Fibroblast of villous mesenchyme (primary cell): ENCODE measurements around the gene CNTN4. TPM values are rescaled to one million over a fixed set of nuclear protein-coding genes. Genes with fewer than 3 reads are reported as not detected.
"Not testable (repeated sequence)": the region's sequence is repeated elsewhere in the genome, so short reads cannot be mapped to it uniquely, and the experiment has no call there.

Experiments
- DNase-seq: peaks from one replicate; pipeline ENCODE4 v3.0.0-alpha.2; 2010; ENCODE audit warnings: low read depth
- H3K4me3 ChIP-seq: 2 replicates; pipeline ENCODE4 v1.5.1; 2011; ENCODE audit warnings: low read depth, mild to moderate bottlenecking, low read length
- CTCF ChIP-seq: IDR thresholded peaks from 2 replicates; pipeline ENCODE4 v1.5.1; 2012; ENCODE audit warnings: low read depth, mild to moderate bottlenecking, low read length; ENCODE audit not compliant: insufficient read depth
- total RNA-seq: library from RNA; depleted of rRNA; stranded (reverse); fragments of >200 nt; gene quantifications from 2 replicates; pipeline ENCODE4 v1.2.3, GENCODE V29; 2012

The CNTN4 gene
- 6.9 and 9.0 TPM in 2 replicates for total RNA-seq

- no peak for TF ChIP-seq CTCF
- peak; percentile 3 for DNase-seq
- H3K4me3 ChIP-seq: peak within 1 kb of the TSS; percentile 19
Measured at GRCh38 chr3:2098398-2099027, at the start of gene CNTN4. CNTN4 (plus strand) TSS chr3:2098866.

- no peak overlapping the region for H3K4me3 ChIP-seq
- TF ChIP-seq CTCF: no peak
Measured at GRCh38 chr3:2061360-2061759, 37.3 kb upstream of the CNTN4 start.

GRCh38 chr3:2071531-2071930 lies 27.1 kb upstream of the CNTN4 start:
- DNase-seq: no peak

More at GRCh38 chr3:2061360-2061759, 37.3 kb upstream of the CNTN4 start:
- no peak for DNase-seq

DNA sequence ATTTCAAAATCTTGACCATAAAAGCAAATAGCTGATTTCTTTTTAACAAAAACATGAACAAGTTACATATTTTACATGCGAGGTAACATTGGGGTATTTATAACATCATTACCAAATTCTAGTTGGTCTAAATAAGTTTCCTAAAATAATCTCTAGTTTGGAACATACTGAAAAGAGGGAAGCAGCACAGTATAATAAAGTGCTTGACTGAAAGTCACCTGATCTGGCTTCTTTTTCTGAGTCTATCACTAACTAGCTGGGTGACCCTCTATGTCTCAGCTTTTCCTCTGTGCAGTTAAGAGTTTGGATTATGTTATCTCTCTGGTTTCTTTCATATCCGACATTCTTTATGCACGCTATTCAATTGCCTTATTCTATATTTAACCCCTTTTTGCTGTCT lies 19.8 kb upstream of the CNTN4 start:
- no peak for TF ChIP-seq CTCF
- no peak for DNase-seq
- H3K4me3 ChIP-seq: no peak overlapping the region

More at GRCh38 chr3:2071531-2071930, 27.1 kb upstream of the CNTN4 start:
- no peak for TF ChIP-seq CTCF
- H3K4me3 ChIP-seq: no peak overlapping the region

DNA sequence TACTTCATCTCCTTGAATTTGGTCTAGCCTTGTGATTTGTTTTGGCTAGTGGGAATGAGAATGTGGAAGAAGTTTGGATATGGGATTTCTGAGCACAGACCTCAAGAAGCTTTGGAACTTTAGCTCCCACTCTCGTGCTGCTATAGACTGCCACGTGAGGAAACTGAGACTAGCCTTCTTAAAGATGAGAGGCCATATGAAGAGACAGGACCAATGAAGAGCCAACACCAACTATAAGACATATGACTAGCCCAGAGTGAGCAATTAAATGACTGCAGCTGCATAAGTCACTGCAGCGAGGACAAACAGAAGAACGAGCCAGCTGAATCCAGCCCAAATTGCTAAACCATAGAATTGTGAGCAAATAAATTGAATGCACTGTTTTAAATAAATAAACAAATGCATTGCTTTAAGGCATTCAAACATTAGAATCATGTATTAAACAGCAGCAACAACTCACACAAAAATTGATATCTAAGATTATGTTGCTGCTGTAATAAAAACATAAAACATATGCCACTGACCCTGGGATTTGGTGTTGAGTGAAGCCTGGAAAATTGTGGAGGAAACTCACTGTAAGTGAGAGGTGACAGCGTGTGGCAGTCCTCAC lies 15.7 kb upstream of the CNTN4 start:
- no peak for TF ChIP-seq CTCF
- H3K4me3 ChIP-seq: no peak overlapping the region
- DNase-seq: no peak

DNA sequence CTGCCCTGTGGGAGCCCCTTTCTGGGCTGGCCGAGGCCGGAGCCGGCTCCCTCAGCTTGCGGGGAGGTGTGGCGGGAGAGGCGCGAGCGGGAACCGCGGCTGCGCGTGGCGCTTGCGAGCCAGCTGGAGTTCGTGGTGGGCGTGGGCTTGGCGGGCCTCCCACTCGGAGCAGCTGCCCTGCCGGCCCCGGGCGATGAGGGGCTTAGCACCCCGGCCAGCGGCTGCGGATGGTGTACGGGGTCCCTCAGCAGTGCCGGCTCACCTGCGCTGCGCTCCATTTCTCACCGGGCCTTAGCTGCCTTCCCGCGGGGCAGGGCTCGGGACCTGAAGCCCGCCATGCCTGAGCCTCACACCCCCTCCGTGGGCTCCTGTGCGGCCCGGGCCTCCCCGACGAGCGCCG lies 15.1 kb upstream of the CNTN4 start:
- H3K4me3 ChIP-seq, DNase-seq: not testable (repeated sequence)

DNA sequence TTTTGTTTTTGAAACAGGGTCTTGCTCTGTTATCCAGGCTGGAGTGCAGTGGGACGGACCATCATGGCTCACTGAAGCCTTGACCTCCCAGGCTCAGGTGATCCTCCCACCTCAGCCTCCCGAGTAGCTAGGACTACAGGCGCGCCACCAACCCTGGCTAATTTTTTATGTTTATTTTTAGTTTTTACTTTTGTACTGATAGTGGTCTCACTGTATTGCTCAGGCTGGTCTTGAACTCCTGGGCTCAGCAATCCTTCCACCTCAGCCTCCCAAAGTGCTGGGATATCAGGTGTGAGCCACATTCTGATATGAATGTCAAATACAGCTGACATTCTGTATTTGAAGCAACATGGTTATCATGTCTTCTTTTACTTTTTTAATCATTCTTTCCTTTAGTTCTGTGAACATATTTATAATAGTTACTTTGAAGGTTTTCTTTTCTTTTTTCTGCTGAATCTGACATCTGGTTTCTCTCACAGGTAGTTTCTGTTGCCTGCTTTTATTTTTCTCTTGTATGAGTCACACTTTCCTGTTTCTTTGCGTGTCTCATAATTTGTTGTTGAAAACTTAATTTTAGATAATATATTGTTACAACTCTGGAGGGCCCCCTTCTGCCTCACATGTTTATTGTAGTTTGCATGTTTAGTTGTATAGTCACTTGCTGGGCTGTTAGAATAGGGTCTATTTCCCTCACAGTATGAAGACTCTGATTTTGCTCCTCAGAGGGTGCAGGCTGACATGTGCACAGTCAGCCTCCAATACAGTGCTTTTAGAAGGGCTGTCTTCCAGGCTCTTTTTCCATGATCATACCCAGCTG lies 8.4 kb upstream of the CNTN4 start:
- TF ChIP-seq CTCF: no peak
- H3K4me3 ChIP-seq: no peak overlapping the region
- DNase-seq: peak; percentile 16
